ENCODE measurements around the gene WDFY4. TPM values are rescaled to one million over a fixed set of nuclear protein-coding genes. Genes with fewer than 3 reads are reported as not detected.

The WDFY4 gene
- total and polyA plus RNA-seq, 2 donors (not counting 1 experiment from before 2014, with no cell fraction given) = 0.06 to 0.66 TPM

DNA sequence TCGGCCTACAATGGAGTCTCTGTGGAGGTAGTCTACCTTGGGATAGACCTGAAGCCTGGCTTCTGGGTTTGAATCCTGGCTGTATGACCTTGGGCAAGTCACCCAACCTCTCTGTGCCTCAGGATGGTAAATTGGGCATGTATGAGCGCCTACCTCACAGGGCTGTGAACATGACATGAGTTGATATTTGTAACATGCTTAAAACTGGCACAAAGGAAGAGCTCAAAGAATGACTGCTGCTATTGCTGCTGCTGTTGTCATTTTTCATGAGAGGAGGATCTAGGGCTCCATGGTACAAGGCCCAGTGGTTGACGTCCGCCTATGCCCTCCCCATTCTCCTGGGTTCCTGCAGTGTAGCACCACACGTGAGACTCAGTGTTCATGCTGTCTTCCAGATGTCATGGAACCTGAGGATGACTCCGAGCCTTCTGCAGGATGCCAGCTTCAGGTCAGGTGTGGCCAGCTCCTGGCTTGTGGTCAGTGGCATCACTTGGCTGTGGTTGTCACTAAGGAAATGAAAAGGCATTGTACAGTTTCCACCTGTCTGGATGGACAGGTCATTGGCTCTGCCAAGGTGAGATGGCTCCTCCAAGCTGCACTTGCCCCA lies 95.0 kb downstream of the WDFY4 start:
- no peaks in the 10 kb centered on the region for H3K36me3 ChIP-seq (ENCODE audit: control insufficient read depth, insufficient read depth, low read length)
- H3K4me3 ChIP-seq (replicated peaks in 1 of 4; ENCODE audit: control extremely low read depth in 1 of 4, insufficient read depth in 1 of 4, low read depth in 3 of 4, low read length in 4 of 4) = no peak overlapping the region
- H2AFZ ChIP-seq (ENCODE audit: low read length) = no peak overlapping the region
- no peak for DNase-seq (ENCODE audit: low read depth in 2 of 2)
- no peak overlapping the region for H3K4me2 ChIP-seq (ENCODE audit: extremely low read depth, insufficient read depth, low read length)
- H3K27ac ChIP-seq (ENCODE audit: insufficient read depth, low read length) = no peak overlapping the region
- H3K27me3 ChIP-seq (ENCODE audit: control insufficient read depth, insufficient read depth, low read length) = peaks cover 12% of the 10 kb centered on the region
- no peaks in the 10 kb centered on the region for H4K20me1 ChIP-seq (ENCODE audit: control insufficient read depth, extremely low read depth, insufficient read depth, low read length)
- no peak for TF ChIP-seq EZH2 (IDR thresholded peaks at IDR 0.05; ENCODE audit: low read length, missing control alignments)
- TF ChIP-seq, protein P1, sequence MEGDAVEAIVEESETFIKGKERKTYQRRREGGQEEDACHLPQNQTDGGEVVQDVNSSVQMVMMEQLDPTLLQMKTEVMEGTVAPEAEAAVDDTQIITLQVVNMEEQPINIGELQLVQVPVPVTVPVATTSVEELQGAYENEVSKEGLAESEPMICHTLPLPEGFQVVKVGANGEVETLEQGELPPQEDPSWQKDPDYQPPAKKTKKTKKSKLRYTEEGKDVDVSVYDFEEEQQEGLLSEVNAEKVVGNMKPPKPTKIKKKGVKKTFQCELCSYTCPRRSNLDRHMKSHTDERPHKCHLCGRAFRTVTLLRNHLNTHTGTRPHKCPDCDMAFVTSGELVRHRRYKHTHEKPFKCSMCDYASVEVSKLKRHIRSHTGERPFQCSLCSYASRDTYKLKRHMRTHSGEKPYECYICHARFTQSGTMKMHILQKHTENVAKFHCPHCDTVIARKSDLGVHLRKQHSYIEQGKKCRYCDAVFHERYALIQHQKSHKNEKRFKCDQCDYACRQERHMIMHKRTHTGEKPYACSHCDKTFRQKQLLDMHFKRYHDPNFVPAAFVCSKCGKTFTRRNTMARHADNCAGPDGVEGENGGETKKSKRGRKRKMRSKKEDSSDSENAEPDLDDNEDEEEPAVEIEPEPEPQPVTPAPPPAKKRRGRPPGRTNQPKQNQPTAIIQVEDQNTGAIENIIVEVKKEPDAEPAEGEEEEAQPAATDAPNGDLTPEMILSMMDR (conservative IDR thresholded peaks at IDR 0.05 in 1 of 2, IDR thresholded peaks at IDR 0.05 in 1 of 2; ENCODE audit: low read depth in 1 of 2, low read length in 2 of 2) = no peak
- no peaks in the 10 kb centered on the region for H3K9me3 ChIP-seq (ENCODE audit: control insufficient read depth, insufficient read depth, low read depth, low read length)
- H3K79me2 ChIP-seq (ENCODE audit: control insufficient read depth, insufficient read depth, low read length) = no peaks in the 10 kb centered on the region
- no peak overlapping the region for H3K9ac ChIP-seq (ENCODE audit: insufficient read depth, low read length)
- H3K4me1 ChIP-seq (ENCODE audit: control insufficient read depth, extremely low read depth, insufficient read depth, low read length) = no peaks in the 10 kb centered on the region

DNA sequence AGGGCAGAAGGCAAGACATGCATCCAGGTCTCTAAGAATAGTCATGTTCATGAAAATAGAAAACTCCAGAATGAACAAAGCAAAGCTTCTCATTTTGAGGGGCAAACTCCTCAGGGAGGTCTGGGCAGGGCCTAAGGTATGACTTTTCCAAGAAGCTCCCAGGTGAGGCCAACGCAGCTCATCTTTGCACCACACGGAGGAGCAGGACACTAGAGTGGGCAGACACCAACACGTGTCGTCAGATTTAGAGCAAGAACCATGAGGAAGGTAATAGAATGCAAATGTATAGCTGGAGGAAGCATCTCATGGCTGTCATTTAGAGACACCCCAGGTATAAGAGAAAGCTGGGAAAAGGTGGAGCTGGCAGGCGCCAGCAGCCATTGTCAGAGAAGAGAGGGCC lies 95.7 kb downstream of the WDFY4 start:
- H3K4me1 ChIP-seq (ENCODE audit: control insufficient read depth, extremely low read depth, insufficient read depth, low read length) = no peaks in the 10 kb centered on the region
- no peaks in the 10 kb centered on the region for H3K79me2 ChIP-seq (ENCODE audit: control insufficient read depth, insufficient read depth, low read length)
- no peak for TF ChIP-seq EZH2 (IDR thresholded peaks at IDR 0.05; ENCODE audit: low read length, missing control alignments)
- TF ChIP-seq, protein P1 (conservative IDR thresholded peaks at IDR 0.05 in 1 of 2, IDR thresholded peaks at IDR 0.05 in 1 of 2; ENCODE audit: low read depth in 1 of 2, low read length in 2 of 2) = no peak
- H4K20me1 ChIP-seq (ENCODE audit: control insufficient read depth, extremely low read depth, insufficient read depth, low read length) = no peaks in the 10 kb centered on the region
- no peak overlapping the region for H3K9ac ChIP-seq (ENCODE audit: insufficient read depth, low read length)
- H2AFZ ChIP-seq (ENCODE audit: low read length) = no peak overlapping the region
- no peak overlapping the region for H3K27ac ChIP-seq (ENCODE audit: insufficient read depth, low read length)
- no peaks in the 10 kb centered on the region for H3K36me3 ChIP-seq (ENCODE audit: control insufficient read depth, insufficient read depth, low read length)
- H3K27me3 ChIP-seq (ENCODE audit: control insufficient read depth, insufficient read depth, low read length) = peaks cover 12% of the 10 kb centered on the region
- no peaks in the 10 kb centered on the region for H3K9me3 ChIP-seq (ENCODE audit: control insufficient read depth, insufficient read depth, low read depth, low read length)
- no peak overlapping the region for H3K4me2 ChIP-seq (ENCODE audit: extremely low read depth, insufficient read depth, low read length)
- H3K4me3 ChIP-seq (replicated peaks in 1 of 4; ENCODE audit: control extremely low read depth in 1 of 4, insufficient read depth in 1 of 4, low read depth in 3 of 4, low read length in 4 of 4) = no peak overlapping the region
- DNase-seq (ENCODE audit: low read depth in 2 of 2) = no peak

DNA sequence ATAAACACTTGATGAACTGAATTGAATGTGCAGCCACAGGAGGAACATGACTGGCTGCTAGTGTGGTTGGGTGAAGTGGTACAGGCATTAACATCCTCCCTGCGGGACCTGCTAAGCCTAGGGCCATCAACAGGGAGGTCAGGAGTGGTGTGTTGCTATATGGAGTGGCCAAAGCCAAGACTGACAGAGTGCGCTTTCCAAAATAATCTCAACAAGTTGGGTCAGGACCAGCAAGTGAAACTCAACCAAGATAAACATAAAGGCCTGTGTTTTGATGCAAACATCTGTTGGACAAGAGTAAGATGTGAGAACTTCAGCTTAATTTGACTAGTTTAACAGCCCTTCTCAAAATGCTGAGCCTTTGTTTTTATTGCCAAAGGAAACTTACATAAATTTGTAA lies 97.7 kb downstream of the WDFY4 start:
- H3K36me3 ChIP-seq (ENCODE audit: control insufficient read depth, insufficient read depth, low read length) = no peaks in the 10 kb centered on the region
- no peaks in the 10 kb centered on the region for H3K9me3 ChIP-seq (ENCODE audit: control insufficient read depth, insufficient read depth, low read depth, low read length)
- no peak for TF ChIP-seq EZH2 (IDR thresholded peaks at IDR 0.05; ENCODE audit: low read length, missing control alignments)
- TF ChIP-seq, protein P1 (conservative IDR thresholded peaks at IDR 0.05 in 1 of 2, IDR thresholded peaks at IDR 0.05 in 1 of 2; ENCODE audit: low read depth in 1 of 2, low read length in 2 of 2) = no peak
- H3K4me3 ChIP-seq (replicated peaks in 1 of 4; ENCODE audit: control extremely low read depth in 1 of 4, insufficient read depth in 1 of 4, low read depth in 3 of 4, low read length in 4 of 4) = no peak overlapping the region
- H3K9ac ChIP-seq (ENCODE audit: insufficient read depth, low read length) = no peak overlapping the region
- no peak overlapping the region for H2AFZ ChIP-seq (ENCODE audit: low read length)
- no peak overlapping the region for H3K27ac ChIP-seq (ENCODE audit: insufficient read depth, low read length)
- no peaks in the 10 kb centered on the region for H3K4me1 ChIP-seq (ENCODE audit: control insufficient read depth, extremely low read depth, insufficient read depth, low read length)
- peaks cover 2% of the 10 kb centered on the region for H3K27me3 ChIP-seq (ENCODE audit: control insufficient read depth, insufficient read depth, low read length)
- H3K79me2 ChIP-seq (ENCODE audit: control insufficient read depth, insufficient read depth, low read length) = no peaks in the 10 kb centered on the region
- no peaks in the 10 kb centered on the region for H4K20me1 ChIP-seq (ENCODE audit: control insufficient read depth, extremely low read depth, insufficient read depth, low read length)
- DNase-seq (ENCODE audit: low read depth in 2 of 2) = no peak
- no peak overlapping the region for H3K4me2 ChIP-seq (ENCODE audit: extremely low read depth, insufficient read depth, low read length)
